SK-N-DZ (cell line): Measurements from ENCODE around the gene HS3ST5. TPM values are rescaled to one million over a fixed set of nuclear protein-coding genes. Genes with fewer than 3 reads are reported as not detected.

Experiments
- DNase-seq: peaks from one replicate; pipeline ENCODE4 v3.0.0-alpha.2; 2015; ENCODE audit warnings: low spot score
- polyA plus RNA-seq, 2 experiments: library from polyadenylated mRNA; depleted of rRNA; stranded (reverse); fragments of >200 nt; gene quantifications; 2 replicates each; pipeline ENCODE4 v1.2.3, GENCODE V29; 2014

HS3ST5 gene, protein sequence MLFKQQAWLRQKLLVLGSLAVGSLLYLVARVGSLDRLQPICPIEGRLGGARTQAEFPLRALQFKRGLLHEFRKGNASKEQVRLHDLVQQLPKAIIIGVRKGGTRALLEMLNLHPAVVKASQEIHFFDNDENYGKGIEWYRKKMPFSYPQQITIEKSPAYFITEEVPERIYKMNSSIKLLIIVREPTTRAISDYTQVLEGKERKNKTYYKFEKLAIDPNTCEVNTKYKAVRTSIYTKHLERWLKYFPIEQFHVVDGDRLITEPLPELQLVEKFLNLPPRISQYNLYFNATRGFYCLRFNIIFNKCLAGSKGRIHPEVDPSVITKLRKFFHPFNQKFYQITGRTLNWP
- polyA plus RNA-seq (2014; cell fraction: cytosol; rRNA removed): 0.21 and 0.53 TPM in 2 replicates
- polyA plus RNA-seq (2014; cell fraction: nucleus; rRNA removed): 0.11 and 0.43 TPM in 2 replicates

DNA sequence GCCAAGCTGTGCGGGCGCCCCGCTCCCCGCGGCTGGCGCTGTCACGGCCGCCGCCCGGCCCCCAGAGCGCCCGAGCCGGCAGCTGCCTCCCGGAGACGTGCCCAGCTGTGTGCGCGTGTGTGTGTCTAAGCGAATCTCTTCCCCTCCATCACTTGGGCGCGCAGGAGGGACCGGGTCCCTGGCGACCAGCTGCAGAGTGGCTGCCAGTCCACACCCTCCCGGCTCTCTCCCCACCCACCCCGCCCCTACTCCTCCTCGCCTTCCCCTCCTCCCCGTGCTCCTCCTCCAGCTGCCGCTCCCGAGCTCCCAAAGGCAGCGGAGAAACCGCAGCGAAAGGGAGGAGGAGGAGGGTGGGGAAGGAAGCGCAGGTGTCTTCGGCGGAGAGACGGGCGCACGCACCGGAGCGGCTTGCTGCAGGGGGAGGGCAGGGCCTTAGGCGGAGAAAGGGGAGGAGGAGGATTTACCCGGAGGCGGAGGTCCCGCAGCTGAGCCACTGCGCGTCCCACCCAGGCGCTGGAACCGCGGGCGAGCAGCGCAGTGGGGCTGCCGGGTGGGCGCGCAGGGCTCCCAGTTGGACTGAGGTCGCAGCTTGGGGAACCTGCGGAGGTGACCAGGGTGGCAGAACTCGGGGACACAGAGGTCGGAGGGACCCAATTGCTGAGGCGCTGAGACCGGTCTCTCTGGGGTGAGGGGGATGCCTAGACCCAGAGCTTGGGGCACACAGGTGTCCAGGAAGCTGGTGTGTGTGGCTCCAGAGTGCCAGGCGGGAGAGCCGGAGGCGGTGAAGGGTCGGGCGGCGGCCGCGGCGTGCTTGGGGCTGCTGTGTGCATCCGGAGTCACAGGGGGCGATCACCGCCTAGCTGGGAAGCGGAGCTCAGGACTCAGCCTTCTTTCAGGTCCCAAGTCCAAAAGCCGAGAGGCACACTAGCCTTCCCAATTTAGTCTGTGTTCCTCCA is at the start of gene HS3ST5:
HS3ST5 (minus strand) TSS at position 198 of the 956 bp plus-strand sequence. CDS start 280,178 bp downstream, outside the sequence.
- peak; percentile 72 for DNase-seq

DNA sequence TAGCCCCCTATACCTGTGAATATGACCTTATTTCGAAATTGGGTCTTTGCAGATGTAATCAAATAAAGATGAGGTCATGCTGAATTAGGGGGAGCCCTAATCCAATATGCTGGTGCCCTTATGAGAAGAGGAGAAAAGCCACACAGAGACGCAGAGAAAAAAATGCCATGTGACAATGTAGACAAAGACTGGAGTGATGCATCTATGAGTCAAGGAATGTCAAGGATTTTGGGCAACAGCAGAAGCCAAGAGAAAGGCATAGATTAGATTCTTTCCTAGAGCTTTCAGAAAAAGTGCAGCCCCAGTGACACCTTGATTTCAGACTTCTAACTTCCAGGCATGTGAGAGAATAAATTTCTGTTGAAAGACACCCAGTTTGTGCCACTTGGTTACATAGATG is 47.4 kb upstream of the HS3ST5 start:
- no peak for DNase-seq

DNA sequence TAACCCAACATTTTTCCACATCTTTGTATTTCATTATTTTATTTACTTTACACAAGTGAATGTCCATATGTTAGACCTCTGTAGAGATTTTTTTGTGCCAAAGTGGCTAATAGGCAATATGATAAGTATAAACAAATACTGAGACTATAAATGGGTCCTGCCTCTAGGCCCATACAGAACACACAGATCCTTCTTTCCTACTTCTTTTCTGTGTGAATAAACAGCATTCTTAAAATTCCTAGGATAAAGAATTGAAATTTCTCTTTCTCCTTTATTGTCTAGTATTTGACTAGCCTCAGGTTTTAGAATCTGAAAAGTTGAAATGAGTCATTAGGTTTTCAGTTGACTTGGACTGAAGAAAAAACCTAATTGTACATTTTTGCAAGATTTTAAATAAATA is 46.3 kb upstream of the HS3ST5 start:
- no peak for DNase-seq

DNA sequence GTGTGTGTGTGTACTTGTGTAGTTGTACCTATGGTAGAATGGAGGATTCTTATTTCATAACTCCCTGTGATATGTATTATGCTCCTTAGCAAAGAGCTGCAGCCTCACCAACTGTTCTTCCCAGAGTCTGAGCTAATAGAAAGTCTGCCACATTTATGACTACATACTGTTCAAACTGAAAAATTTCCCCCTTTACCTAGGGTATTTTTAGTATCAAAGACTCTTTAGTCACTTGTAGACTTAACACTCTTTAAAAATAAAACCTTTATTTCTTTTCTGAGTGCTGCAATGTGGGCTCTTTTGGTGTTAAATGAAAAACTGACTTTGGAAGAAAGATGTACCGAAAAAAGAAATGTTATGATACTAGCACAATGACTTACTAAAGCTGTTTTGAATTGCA is 39.6 kb upstream of the HS3ST5 start:
- DNase-seq: no peak

DNA sequence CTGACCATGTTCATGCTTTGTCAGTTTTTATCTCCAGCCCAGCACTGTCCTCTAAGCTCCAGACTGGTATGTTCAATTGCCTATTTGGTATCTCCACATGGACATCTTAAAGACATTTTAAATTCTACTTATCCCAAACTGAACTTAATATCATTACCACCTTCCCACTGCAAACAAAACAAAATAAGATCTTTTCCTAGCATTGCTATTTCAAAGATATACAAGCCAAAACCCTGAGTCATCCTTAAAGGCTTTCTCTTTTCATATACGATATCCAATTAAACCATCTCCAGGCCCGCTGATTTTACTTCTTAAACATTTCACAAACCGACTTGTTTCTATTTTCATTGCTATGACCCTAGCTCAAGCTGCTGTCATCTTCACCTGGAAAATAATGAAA is 35.1 kb upstream of the HS3ST5 start:
- DNase-seq: no peak

DNA sequence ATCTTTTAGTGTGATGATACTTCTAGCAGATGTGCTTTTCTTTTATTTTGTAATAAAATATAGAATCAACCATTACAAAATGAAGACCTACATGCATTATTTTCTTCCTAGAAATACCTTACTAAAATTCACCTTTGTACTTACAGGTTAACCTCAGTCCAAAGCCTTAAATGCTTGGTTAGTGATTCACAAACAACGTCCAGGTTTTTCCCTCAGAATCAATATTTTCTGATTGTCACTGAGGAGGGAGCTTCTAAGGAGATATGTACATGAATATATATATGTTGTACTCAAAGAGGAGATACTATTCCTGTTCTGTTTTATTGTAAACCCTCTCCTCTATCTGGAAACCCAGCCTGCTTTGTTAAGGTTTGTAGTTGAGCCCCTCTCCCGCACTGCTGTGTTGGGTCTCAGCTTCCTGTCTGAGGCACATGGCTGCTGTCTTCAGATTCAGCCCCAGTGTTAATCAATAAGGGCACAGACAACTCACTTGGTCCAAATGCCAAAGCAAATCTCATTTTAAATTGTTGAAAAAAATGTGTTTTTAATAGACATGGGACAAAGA is 33.9 kb upstream of the HS3ST5 start:
- DNase-seq: no peak

DNA sequence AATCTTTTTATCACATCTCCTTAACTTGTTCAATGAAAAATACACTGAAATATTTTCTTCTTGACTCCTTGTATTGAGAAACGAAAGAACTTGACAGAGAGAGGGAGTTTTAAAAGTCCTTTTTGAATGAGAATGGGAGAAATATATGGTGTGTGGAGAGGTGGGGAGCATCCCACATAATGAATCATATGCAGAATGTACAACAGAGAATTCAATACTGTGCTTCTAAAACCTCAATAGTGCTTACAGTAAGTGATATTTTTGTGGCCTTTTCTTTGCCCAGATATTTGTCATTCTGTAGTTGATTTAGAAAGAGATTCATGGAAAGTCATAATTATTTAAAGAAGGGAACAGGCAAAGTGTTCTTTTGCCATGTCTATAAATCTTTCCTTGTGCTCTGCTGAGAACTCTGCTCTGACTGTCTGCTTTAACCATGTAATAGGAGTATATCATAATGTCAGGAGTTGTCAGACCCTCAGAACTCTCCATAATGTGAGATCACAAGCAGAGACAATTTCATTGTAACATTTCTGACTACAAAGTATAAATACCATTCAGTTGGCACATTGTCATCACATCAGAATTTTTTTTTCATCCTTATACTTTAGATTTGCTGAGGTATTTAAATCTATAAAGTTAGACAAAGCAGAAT is 32.8 kb upstream of the HS3ST5 start:
- no peak for DNase-seq

DNA sequence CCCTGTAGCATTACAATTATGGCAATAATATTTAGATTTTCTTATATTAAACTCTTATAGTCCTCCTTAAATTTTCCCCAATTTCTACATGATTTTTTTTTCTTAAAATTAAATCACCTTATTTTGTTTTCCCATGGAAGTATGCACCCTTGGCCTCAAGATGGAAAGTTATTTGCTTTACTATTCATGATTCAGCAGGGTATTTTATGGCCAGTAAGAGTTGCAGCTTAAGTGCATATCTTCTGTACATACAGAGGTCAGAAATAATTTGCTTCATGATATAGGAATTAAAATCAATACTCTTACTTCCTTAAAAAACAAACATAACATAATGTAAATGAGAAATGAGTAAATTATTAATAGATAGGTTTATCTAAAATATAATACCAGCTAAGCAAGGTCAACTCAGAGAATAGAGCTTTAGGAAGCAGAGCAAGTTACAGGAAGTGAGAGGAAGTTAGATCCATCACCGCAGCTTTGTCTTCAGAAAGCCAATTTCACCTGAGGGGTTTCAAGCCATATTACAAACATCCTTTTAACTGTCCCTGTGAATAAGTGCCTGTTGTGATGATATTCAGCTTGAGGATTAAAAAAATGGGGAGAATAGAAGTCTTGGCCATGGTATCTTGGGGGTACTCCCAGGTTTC is 24.6 kb upstream of the HS3ST5 start:
- no peak for DNase-seq

DNA sequence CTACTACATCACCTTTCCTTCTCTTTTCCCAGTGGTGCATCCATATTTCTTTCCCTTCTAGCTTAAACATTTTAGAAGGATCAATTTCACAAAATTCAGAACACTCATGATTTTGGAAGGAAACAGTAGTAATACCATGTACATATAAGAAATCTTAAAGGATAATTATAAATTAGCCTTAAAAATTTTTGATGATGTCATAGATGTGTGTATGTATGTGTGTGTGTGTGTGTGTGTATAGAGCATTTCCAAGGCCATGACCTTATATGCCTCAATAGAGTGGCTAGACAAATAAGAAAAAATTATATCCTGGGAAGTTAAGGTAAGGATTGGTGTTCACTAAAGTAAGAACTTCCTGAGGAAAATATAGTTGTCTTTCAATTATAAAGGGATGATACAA is 24.1 kb upstream of the HS3ST5 start:
- no peak for DNase-seq

DNA sequence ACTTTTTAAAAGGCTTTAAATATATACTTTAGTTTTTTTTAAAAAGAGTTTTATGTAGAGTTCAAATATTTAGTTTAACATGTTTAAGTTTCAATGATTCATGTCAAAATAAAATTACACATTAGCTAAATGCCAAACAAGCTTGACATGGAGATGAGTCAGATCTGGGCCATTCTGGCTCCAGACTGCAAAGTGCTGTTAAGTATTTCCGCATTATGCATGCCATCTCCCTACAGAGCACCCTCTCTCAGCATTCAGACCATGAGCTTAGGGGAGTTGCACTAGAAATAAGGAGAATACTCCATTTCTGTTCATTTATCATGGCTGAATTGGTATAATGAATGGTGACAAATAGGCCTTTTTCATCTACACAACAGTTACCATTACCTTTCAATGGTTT is 21.5 kb upstream of the HS3ST5 start:
- no peak for DNase-seq

DNA sequence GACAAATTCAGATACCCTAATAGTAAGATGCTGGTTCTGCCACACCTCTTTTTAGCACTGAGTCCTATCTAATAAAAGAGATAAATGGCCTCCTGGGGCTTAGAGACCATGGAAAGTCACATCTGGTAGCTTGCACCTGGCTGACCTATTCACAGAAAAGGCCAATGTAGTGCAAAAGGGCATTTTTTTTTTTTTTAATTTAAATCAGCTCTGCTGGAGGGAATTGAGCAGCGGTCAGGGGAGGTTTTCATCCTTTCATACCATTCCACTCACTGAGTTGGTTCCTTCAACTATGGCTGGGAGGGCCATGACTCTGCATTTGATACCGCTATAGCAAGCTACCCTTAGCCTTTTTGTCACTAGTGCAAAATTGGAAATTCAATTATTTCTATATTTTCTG is 20.1 kb upstream of the HS3ST5 start:
- no peak for DNase-seq

DNA sequence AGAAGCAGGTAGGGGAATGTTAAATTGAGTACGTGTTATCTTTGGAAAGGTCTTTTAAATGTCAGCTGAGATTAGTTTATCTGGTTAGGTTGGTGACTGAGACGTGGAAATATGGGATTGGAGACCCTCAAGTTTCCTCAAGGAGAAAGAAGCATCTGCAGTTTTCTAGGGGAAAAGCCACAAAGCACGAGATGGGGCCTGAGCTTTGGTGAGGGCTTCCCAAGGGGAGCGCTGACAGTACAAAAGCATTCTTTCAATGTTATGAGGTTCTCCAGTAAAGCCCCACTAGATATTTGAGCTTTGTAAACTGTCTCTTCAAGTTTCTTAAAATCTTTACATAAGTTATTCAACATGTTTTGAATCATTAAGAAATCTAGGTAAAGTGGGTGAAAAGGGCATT is 19.6 kb upstream of the HS3ST5 start:
- no peak for DNase-seq

DNA sequence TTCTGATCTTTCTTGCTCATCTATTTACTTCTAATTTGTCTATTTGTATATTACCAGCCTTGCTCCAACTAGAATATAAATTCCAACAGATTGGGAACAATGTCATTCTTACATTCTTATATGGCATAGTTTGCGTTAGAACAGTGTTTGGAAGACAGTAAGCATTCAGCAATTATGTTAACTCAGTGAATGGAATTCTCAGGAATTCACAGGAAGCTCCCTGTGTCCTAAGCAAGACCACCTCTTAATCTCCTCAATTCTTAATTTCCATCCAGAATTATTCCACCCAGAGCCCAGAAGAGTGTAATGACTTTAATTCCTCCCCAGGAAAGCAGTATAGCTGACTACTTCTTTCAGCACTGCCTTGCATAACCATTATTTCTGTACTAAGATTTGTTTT is 18.2 kb upstream of the HS3ST5 start:
- DNase-seq: no peak

DNA sequence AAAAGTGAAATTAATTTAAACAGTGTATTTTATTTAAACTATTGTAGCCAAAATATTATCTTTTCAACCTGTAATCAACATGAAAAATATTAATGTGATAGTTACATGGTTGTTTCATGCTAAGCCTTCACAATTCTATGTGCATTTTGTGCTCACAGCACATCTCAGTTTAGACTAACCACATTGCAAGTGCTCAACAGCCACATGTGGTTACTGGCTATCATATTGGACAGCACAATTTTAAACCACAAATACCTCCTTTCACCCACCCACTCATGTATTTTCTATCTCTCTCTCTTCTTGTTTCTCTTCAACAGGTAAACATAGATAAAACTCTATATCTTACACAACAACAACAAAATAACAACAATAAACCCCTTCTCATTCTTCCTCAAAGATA is 12.5 kb upstream of the HS3ST5 start:
- DNase-seq: no peak

DNA sequence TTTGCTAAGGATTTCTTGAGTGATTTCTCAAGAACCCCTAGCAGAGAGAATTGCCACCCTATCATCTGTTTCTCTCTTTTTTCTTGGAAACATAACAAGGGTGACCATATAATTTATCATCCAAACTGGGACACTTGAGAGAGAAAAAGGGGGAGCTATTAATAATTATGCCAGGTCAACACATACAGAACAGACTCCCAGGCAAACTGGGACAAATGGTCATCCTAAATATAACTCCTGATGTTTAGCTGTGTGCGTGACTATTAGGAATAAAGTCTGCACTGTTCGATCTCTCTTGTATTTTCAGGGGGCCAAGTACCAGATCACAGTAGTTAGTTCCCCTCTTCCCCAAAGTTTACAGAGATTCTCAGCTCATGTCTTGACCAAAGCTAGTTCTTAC is 11.7 kb upstream of the HS3ST5 start:
- DNase-seq: no peak

DNA sequence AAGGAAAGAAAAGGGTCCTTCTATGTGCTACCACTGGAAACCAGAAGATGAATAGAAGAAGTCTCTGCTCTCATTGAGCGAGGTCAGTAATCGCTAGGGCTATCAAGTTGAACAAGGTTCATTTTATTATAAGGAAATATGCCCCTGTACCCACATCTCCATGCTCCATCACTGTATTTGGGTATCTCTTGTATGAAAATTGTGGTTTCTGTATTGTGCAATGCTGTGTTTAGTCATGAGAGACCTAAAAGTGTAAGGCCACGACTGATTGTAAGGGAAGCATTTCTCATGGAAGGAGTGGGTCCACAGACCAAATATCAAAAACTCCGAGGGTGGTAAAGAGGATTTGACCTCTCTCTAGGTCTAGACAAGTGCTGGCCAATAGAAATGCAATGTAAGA is 3.6 kb upstream of the HS3ST5 start:
- DNase-seq: no peak

DNA sequence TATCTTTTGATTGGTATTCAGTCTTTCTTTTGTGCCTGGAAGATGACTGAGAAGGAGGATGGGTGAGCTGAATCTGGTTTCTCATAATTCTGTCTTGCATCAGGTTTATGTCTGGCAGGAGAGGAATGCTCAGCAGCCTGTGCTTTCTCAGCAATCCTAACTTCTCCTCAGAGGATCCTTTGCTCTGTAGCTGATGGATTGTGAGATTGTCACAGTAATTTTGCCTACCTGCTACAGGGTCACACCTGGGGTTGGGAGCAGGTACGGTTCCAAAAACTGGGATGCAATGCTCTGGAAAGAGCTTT is 2.1 kb upstream of the HS3ST5 start:
- no peak for DNase-seq

DNA sequence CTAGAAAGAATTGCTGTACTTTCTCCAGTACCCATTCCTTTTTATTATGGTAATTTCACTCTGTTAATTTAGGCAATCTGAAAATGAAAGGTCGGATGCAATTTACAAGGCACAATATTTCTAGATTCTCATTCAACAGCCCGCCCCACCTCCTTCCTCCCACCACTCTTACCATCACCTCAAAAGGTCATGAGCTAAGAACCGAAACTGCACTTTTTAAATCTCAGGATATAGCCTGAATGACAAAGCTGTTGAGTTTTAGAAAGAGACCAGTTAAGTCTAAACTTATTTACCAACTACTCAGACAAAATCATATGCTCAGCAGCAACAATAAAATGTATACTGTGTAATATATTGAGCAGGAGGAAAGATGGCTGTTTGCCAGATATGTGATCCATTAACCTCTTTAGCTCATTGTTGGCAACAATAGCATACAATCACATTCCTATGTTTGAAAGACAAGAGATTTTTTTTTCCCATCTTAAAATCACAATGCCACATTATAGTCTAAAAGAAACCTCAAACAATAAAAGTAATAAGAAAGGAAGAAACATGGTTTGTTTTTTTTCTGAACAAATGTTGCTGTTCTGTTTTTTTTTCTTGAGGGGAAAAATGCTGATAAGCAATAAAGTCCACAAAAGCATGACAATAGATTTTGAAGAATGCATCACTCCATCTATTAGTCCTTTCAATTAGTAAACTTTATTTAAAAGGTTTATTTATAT is 1.6 kb upstream of the HS3ST5 start:
- no peak for DNase-seq

DNA sequence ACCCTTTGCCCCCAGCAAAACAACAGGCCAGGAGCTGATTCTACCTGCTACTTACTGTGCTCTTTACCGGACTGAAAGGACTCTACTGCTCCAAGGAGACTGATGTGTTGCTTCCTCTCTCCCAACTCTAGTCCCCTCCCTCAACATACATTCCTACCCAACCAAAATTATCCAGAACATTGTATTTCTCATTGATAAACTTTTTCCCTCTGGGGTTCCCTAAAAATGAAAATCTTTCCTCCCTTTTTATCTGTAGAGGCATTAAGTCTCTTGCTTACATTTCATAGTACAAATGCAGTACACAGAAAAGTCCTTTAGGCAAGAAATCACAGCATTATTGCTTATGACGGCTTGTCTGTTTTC is 940 bp upstream of the HS3ST5 start:
- DNase-seq: no peak

DNA sequence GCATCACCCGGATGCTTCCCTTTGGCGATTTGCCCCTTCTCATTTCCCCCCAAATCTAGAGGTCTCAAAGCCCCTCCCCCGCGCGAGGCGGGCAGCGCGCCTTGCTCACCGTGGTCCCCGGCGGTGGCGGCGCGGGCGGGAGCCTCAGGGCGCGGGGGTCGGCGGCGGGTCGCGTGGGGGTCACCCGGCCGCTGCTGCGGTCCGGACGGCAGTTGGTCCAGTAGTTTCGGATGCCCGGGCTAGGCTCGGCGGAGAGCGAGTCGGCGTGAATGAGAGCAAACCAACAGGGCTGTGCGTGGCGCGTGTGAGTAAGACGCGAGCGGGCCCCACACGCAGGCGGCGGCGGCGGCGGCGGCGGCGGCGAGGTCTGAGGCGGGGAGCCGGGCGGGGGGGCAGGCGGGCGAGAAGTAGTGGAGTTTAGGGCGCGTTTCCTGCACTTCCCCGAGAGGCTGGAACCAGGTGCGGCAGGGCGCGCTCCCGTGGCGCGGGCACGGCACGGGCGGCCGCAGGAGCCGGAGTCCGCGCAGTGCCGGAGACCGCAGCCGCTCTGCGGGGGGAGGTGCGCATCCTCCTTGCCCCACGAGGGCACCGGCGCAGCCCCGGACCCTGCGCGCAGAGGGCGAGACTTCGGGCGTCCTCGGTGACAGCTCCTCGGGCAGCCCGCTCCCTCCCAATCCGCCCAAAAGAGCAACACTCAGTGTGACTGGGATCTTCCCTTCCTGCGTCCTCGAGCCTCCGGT is 567 bp downstream of the HS3ST5 start:
- peak; percentile 29 for DNase-seq
